Thyroid gland (tissue), 4 donors: ENCODE data around the gene UBE2I.

ENCODE experiments used
- CTCF ChIP-seq, 6 experiments: fragments of 200-600 bp in 3 of 6; fragments of 450-650 bp in 3 of 6; sonication (generic) in 3 of 6; IDR thresholded peaks; one replicate each; pipeline ENCODE4 v1.5.1; 2016 to 2019; ENCODE audit warnings: antibody characterized with exemption in 6 of 6, mild to moderate bottlenecking in 2 of 6, inconsistent platforms in 1 of 6, moderate library complexity in 1 of 6
- POLR2A ChIP-seq, 2 donors: fragments of 450-650 bp; IDR thresholded peaks; one replicate each; pipeline ENCODE4 v1.6.1; 2017; ENCODE audit warnings: antibody characterized with exemption in 2 of 2, mild to moderate bottlenecking in 2 of 2, moderate library complexity in 1 of 2

- TF ChIP-seq CTCF (IDR thresholded peaks at IDR 0.05) (no peak), POLR2A (IDR thresholded peaks at IDR 0.05) (no peak)
Measured at GRCh38 chr16:1362807-1363206, 53.4 kb downstream of the UBE2I start.
